Choroid plexus epithelial cell (primary cell): ENCODE results near the gene MASP2.
"Not testable (repeated sequence)": the region's sequence is repeated elsewhere in the genome, so short reads cannot be mapped to it uniquely, and the experiment has no call there.

ENCODE experiments used
- DNase-seq: peaks from one replicate; pipeline ENCODE4 v3.0.0-alpha.2; 2010; ENCODE audit warnings: low read depth
- H3K4me3 ChIP-seq: 2 replicates; pipeline ENCODE4 v1.5.1; 2011; ENCODE audit warnings: low read depth, mild to moderate bottlenecking, control low read depth, low read length, moderate library complexity
- CTCF ChIP-seq: conservative IDR thresholded peaks from 2 replicates; pipeline ENCODE4 v1.5.1; 2011; ENCODE audit warnings: low read depth, mild to moderate bottlenecking, control low read depth, inconsistent platforms, low read length, moderate library complexity

MASP2 gene

GRCh38 chr1:11056504-11056903, 9.5 kb upstream of the MASP2 start:
- no peak for TF ChIP-seq CTCF
- DNase-seq, result no peak
- no peak overlapping the region for H3K4me3 ChIP-seq

- no peak overlapping the region for H3K4me3 ChIP-seq
- no peak for TF ChIP-seq CTCF
- DNase-seq, result no peak
Observed at GRCh38 chr1:11055676-11056075, 8.6 kb upstream of the MASP2 start.

GRCh38 chr1:11054666-11055065, 7.6 kb upstream of the MASP2 start:
- no peak for DNase-seq
- no peak for TF ChIP-seq CTCF

GRCh38 chr1:11054181-11054580, 7.1 kb upstream of the MASP2 start:
- no peak for TF ChIP-seq CTCF
- H3K4me3 ChIP-seq, result no peak overlapping the region
- no peak for DNase-seq

More at GRCh38 chr1:11054666-11055065, 7.6 kb upstream of the MASP2 start:
- no peak overlapping the region for H3K4me3 ChIP-seq

- DNase-seq, result peak; percentile 33
- no peak overlapping the region for H3K4me3 ChIP-seq
- no peak for TF ChIP-seq CTCF
Observed at GRCh38 chr1:11053758-11054137, 6.7 kb upstream of the MASP2 start.

GRCh38 chr1:11052839-11053757, 6.1 kb upstream of the MASP2 start:
- H3K4me3 ChIP-seq, result no peak overlapping the region
- no peak for DNase-seq
- no peak for TF ChIP-seq CTCF

GRCh38 chr1:11051781-11052511, 4.9 kb upstream of the MASP2 start:
- TF ChIP-seq CTCF, result no peak
- DNase-seq, result no peak
- H3K4me3 ChIP-seq, result no peak overlapping the region

- H3K4me3 ChIP-seq, DNase-seq: not testable (repeated sequence)
Observed at GRCh38 chr1:11051121-11051520, 4.1 kb upstream of the MASP2 start.
